HL-60 (cell line): ENCODE measurements around the gene RBFOX2.

Experiments used
- DNase-seq, 2 experiments: peaks; one replicate each; pipeline ENCODE4 v3.0.0-alpha.2; 2010 to 2020; ENCODE audit warnings: low read depth in 1 of 2, low spot score in 1 of 2
- H3K27ac ChIP-seq: fragments of 250-450 bp; sonication (Bioruptor Pico); replicated peaks from 2 replicates; pipeline ENCODE4 v1.5.1; 2020; ENCODE audit warnings: mild to moderate bottlenecking, moderate library complexity
- H3K27me3 ChIP-seq: fragments of 250-450 bp; sonication (Bioruptor Pico); 2 replicates; pipeline ENCODE4 v1.5.1; 2021; ENCODE audit warnings: mild to moderate bottlenecking, moderate library complexity; ENCODE audit not compliant: insufficient read depth, poor library complexity, severe bottlenecking
- H3K4me3 ChIP-seq: replicated peaks from 2 replicates; pipeline ENCODE4 v1.5.1; 2011; ENCODE audit warnings: mild to moderate bottlenecking, control low read depth, low read length; ENCODE audit not compliant: insufficient read depth
- CTCF ChIP-seq: IDR thresholded peaks from one replicate; pipeline ENCODE4 v1.5.1; 2011; ENCODE audit warnings: low read length, control low read depth, inconsistent platforms; ENCODE audit not compliant: insufficient read depth
- GABPA ChIP-seq: IDR thresholded peaks from 2 replicates; pipeline ENCODE4 v1.6.1; 2012; ENCODE audit warnings: low read depth
- POLR2AphosphoS5 ChIP-seq: IDR thresholded peaks from 2 replicates; pipeline ENCODE4 v1.6.1; 2012; ENCODE audit warnings: low read depth
- REST ChIP-seq: IDR thresholded peaks from 2 replicates; pipeline ENCODE4 v1.6.1; 2012; ENCODE audit warnings: low read depth; ENCODE audit not compliant: insufficient replicate concordance
- SPI1 ChIP-seq: IDR thresholded peaks from 2 replicates; pipeline ENCODE4 v1.6.1; 2012; ENCODE audit warnings: low read depth, mild to moderate bottlenecking, borderline replicate concordance

Gene RBFOX2

DNA sequence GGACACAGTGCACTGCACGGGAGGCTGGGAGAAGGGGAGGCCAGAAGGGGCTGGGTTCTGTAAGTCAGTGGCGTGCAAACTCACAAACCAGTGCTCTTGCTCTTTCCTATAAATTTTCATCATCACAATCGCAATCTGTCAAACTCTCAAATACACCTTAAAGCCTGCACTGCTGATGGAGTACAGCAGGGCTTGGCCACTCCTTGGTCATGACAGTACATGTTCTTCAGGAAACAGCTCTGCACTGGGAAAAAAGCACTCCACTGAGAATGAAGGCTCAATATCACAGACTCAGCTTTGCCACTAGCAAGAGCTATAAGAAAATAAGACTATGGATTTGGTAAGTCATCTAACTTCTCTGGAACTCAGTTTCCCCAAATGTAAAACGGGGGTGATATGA, 111.0 kb downstream of the RBFOX2 start:
- TF ChIP-seq SPI1 (no peak), REST (no peak), GABPA (no peak), POLR2AphosphoS5 (no peak), CTCF (no peak)
- no peak overlapping the region for H3K27ac ChIP-seq

DNA sequence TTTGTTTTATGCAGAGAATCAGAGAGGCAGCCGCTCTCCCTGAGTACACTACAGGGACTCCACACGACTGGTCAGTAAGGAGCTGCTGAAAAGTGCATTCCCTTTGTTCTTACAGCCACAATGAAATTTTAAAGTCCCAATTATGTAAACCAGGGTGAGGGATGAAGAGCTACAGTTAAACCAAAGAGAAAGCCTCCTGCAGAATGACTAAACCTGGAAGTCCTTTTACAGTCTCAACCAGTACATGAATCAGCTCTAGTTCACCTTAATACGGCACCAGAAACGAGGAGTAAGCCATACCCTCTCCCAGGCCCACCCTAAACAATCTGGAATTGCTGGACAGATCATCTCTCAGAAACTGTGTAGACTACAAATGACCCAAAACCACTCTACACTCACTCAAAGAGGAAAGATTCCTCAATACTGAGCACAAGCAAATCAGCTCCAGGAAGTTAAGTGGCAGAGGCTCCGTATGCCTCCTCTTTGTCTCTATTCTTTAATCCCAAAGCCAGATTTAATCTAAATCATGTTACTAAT, 113.1 kb downstream of the RBFOX2 start:
- peaks cover 27% of the 10 kb centered on the region for H3K27me3 ChIP-seq
- no peak overlapping the region for H3K27ac ChIP-seq
- DNase-seq: no peak
- no peak overlapping the region for H3K4me3 ChIP-seq
- no peak for TF ChIP-seq POLR2AphosphoS5
- no peak for TF ChIP-seq CTCF
- TF ChIP-seq REST: no peak
- no peak for TF ChIP-seq SPI1
- no peak for TF ChIP-seq GABPA

More for the DNA sequence above, 111.0 kb downstream of the RBFOX2 start:
- peaks cover 19% of the 10 kb centered on the region for H3K27me3 ChIP-seq
- DNase-seq: no peak
- H3K4me3 ChIP-seq: no peak overlapping the region

- H3K27ac ChIP-seq: no peak overlapping the region
These were observed 113.8 kb downstream of the RBFOX2 start for GRCh38 chr22:35914665-35915476.

More at GRCh38 chr22:35914665-35915476, 113.8 kb downstream of the RBFOX2 start:
- Histone ChIP-seq H3K27me3 (peaks cover 28% of the 10 kb centered on the region), H3K4me3 (no peak overlapping the region)
- no peak for DNase-seq
- TF ChIP-seq GABPA (no peak), REST (no peak), CTCF (no peak), POLR2AphosphoS5 (no peak), SPI1 (no peak)
